ENCODE results near the gene ISG15. TPM values are rescaled to one million over a fixed set of nuclear protein-coding genes. Genes with fewer than 3 reads are reported as not detected.

ISG15 gene
- total and polyA plus RNA-seq, 9 of the 15 experiments (the other 6 are each of a cell fraction or from before 2014, with no cell fraction given), result 0.40 to 58.3 (median 12.2) TPM

- TF ChIP-seq NFE2L1 (tag; IDR thresholded peaks at IDR 0.05; ENCODE audit: borderline replicate concordance, low read depth), result no peak
- TF ChIP-seq VEZF1 (CRISPR knock-in tag; IDR thresholded peaks at IDR 0.05), result peak; percentile 43
- no peak; the same call in 1 of the 2 replicates for TF ChIP-seq E2F1 (CRISPR knock-in tag; IDR thresholded peaks at IDR 0.05)
- TF ChIP-seq BHLHE40 (IDR thresholded peaks at IDR 0.05; ENCODE audit: low read length), result peak; percentile 28; the same call in 1 of the 2 replicates
- TF ChIP-seq ZKSCAN3 (CRISPR knock-in tag; IDR thresholded peaks at IDR 0.05), result no peak
- no peak for TF ChIP-seq ZNF668 (CRISPR knock-in tag; IDR thresholded peaks at IDR 0.05)
- TF ChIP-seq ZSCAN29 (IDR thresholded peaks at IDR 0.05), result peak; percentile 95
- no peak for TF ChIP-seq LCOR (CRISPR knock-in tag; IDR thresholded peaks at IDR 0.05)
- TF ChIP-seq ZNF12 (CRISPR knock-in tag; IDR thresholded peaks at IDR 0.05), result no peak; the same call in 1 of the 2 replicates
- no peak for TF ChIP-seq ZNF436 (CRISPR knock-in tag; IDR thresholded peaks at IDR 0.05)
- no peak for TF ChIP-seq NR1H2 (CRISPR knock-in tag; IDR thresholded peaks at IDR 0.05)
- TF ChIP-seq ZKSCAN8 (CRISPR knock-in tag; IDR thresholded peaks at IDR 0.05), result no peak
- TF ChIP-seq ZNF24 (IDR thresholded peaks at IDR 0.05), result 0 out of 2 replicates have a peak, but pooled peaks have one; percentile 28
- peak; percentile 79 to 95 for TF ChIP-seq E2F6 (IDR thresholded peaks at IDR 0.05; ENCODE audit: borderline replicate concordance in 1 of 2, extremely low read depth in 1 of 2, insufficient read depth in 1 of 2, insufficient read length in 1 of 2, low read depth in 1 of 2, low read length in 1 of 2, poor library complexity in 1 of 2, severe bottlenecking in 1 of 2)
- TF ChIP-seq YY1 (IDR thresholded peaks at IDR 0.05; ENCODE audit: borderline replicate concordance in 1 of 3, control insufficient read depth in 1 of 3, extremely low read depth in 1 of 3, insufficient read depth in 3 of 3, insufficient read length in 1 of 3, insufficient replicate concordance in 2 of 3, low read depth in 1 of 3, low read length in 2 of 3), result peak in 1 of 3 experiments; percentile 41
- peak; percentile 37 to 69; a peak in 3 of 4 replicates for TF ChIP-seq UBTF (IDR thresholded peaks at IDR 0.05; ENCODE audit: borderline replicate concordance in 1 of 2, low read depth in 2 of 2, low read length in 2 of 2)
- TF ChIP-seq KDM5B (IDR thresholded peaks at IDR 0.05; ENCODE audit: insufficient replicate concordance, low read depth, low read length), result peak; percentile 10
- 0 out of 2 replicates have a peak, but pooled peaks have one; percentile 15 for TF ChIP-seq ETS1 (conservative IDR thresholded peaks at IDR 0.05; ENCODE audit: control insufficient read depth, low read depth, low read length)
These were observed 14.1 kb upstream of the ISG15 start (continued) for GRCh38 chr1:998995-999724.
